ENCODE data around the gene NEDD9.

DNA sequence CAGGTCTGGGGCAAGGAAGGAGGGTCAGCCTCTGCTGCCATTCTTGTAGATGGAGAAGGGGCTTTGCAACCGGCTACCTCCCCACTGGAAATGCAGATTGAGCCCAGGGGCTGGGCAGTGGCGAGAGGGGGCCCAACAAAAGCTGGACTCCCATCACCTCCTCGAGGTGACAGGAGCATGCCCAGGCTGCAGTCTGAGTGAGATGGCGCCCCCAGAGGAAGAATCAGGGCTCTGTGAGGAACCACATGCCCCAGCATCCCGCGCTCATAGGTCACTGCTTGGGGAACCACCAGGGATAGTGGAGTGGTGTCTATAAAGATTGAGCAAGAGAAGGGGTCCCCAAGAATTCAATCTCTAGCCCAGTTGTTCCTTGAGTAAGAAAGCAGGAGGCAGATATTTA lies 31.6 kb upstream of the NEDD9 start:
- TF ChIP-seq MXI1 (IDR thresholded peaks at IDR 0.05; ENCODE audit: low read depth, low read length) (no peak), POLR2AphosphoS5 (IDR thresholded peaks at IDR 0.05; ENCODE audit: low read depth, low read length) (no peak), EP300 (IDR thresholded peaks at IDR 0.05; ENCODE audit: borderline replicate concordance in 1 of 2, low read depth in 1 of 2, low read length in 1 of 2) (no peak), JUND (IDR thresholded peaks at IDR 0.05) (no peak), NRF1 (IDR thresholded peaks at IDR 0.05; ENCODE audit: low read depth, low read length) (no peak), FOSL2 (IDR thresholded peaks at IDR 0.05; ENCODE audit: borderline replicate concordance, low read depth) (no peak), ELF1 (IDR thresholded peaks at IDR 0.05) (no peak), RFX5 (IDR thresholded peaks at IDR 0.05; ENCODE audit: low read length) (no peak), SMC3 (IDR thresholded peaks at IDR 0.05; ENCODE audit: low read depth, low read length) (no peak), SIN3A (IDR thresholded peaks at IDR 0.05; ENCODE audit: borderline replicate concordance, low read depth, low read length) (no peak), NFIC (IDR thresholded peaks at IDR 0.05; ENCODE audit: borderline replicate concordance) (no peak)
- TF ChIP-seq, protein P1, sequence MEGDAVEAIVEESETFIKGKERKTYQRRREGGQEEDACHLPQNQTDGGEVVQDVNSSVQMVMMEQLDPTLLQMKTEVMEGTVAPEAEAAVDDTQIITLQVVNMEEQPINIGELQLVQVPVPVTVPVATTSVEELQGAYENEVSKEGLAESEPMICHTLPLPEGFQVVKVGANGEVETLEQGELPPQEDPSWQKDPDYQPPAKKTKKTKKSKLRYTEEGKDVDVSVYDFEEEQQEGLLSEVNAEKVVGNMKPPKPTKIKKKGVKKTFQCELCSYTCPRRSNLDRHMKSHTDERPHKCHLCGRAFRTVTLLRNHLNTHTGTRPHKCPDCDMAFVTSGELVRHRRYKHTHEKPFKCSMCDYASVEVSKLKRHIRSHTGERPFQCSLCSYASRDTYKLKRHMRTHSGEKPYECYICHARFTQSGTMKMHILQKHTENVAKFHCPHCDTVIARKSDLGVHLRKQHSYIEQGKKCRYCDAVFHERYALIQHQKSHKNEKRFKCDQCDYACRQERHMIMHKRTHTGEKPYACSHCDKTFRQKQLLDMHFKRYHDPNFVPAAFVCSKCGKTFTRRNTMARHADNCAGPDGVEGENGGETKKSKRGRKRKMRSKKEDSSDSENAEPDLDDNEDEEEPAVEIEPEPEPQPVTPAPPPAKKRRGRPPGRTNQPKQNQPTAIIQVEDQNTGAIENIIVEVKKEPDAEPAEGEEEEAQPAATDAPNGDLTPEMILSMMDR (IDR thresholded peaks at IDR 0.05) = no peak; the same call in 1 of the 2 replicates
- TF ChIP-seq, protein P2, sequence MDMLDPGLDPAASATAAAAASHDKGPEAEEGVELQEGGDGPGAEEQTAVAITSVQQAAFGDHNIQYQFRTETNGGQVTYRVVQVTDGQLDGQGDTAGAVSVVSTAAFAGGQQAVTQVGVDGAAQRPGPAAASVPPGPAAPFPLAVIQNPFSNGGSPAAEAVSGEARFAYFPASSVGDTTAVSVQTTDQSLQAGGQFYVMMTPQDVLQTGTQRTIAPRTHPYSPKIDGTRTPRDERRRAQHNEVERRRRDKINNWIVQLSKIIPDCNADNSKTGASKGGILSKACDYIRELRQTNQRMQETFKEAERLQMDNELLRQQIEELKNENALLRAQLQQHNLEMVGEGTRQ (IDR thresholded peaks at IDR 0.05; ENCODE audit: borderline replicate concordance, low read depth, low read length) = no peak
